Choroid plexus epithelial cell (primary cell): Measurements from ENCODE around the gene ZNF804B.
A peak's percentile ranks its signal among the peaks of the same experiment; 100 is the strongest.

ENCODE experiments used
- DNase-seq: peaks from one replicate; pipeline ENCODE4 v3.0.0-alpha.2; 2010; ENCODE audit warnings: low read depth
- H3K4me3 ChIP-seq: 2 replicates; pipeline ENCODE4 v1.5.1; 2011; ENCODE audit warnings: low read depth, mild to moderate bottlenecking, control low read depth, low read length, moderate library complexity
- TF ChIP-seq, protein P1 (sequence below): conservative IDR thresholded peaks from 2 replicates; pipeline ENCODE4 v1.5.1; 2011; ENCODE audit warnings: low read depth, mild to moderate bottlenecking, control low read depth, inconsistent platforms, low read length, moderate library complexity

ZNF804B gene

GRCh38 chr7:88818552-88818951 is 59.1 kb downstream of the ZNF804B start:
- TF ChIP-seq, protein P1, sequence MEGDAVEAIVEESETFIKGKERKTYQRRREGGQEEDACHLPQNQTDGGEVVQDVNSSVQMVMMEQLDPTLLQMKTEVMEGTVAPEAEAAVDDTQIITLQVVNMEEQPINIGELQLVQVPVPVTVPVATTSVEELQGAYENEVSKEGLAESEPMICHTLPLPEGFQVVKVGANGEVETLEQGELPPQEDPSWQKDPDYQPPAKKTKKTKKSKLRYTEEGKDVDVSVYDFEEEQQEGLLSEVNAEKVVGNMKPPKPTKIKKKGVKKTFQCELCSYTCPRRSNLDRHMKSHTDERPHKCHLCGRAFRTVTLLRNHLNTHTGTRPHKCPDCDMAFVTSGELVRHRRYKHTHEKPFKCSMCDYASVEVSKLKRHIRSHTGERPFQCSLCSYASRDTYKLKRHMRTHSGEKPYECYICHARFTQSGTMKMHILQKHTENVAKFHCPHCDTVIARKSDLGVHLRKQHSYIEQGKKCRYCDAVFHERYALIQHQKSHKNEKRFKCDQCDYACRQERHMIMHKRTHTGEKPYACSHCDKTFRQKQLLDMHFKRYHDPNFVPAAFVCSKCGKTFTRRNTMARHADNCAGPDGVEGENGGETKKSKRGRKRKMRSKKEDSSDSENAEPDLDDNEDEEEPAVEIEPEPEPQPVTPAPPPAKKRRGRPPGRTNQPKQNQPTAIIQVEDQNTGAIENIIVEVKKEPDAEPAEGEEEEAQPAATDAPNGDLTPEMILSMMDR = no peak
- no peak overlapping the region for H3K4me3 ChIP-seq
- DNase-seq = no peak

DNA sequence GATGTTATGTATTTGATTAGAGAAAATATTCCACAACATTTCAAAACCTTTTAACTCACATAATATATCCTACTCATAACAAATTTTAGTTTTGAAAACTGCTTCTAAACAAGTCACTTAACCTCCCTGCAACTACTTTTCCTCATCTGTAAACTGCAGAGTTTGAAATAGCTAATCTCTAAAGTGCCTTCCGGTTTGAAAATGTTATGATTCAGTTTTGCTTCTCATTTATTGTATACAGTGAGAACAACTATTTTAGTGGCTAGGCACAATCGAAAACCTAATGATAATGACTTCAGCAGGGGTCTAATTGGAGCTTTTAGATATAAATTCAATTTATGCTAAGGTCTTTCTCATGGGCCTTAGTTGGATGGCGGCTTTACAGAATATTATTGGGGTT is 66.7 kb downstream of the ZNF804B start:
- DNase-seq = no peak
- TF ChIP-seq, protein P1 = no peak
- H3K4me3 ChIP-seq = no peak overlapping the region

- no peak overlapping the region for H3K4me3 ChIP-seq
- peak; percentile 39 for DNase-seq
- TF ChIP-seq, protein P1 = peak; percentile 48
Observed at GRCh38 chr7:88835147-88835728, 75.7 kb downstream of the ZNF804B start.

- TF ChIP-seq, protein P1 = no peak
- no peak overlapping the region for H3K4me3 ChIP-seq
- DNase-seq = no peak
Observed at GRCh38 chr7:88842201-88842600, 82.7 kb downstream of the ZNF804B start.

- no peak overlapping the region for H3K4me3 ChIP-seq
- TF ChIP-seq, protein P1 = no peak
- DNase-seq = no peak
Observed at GRCh38 chr7:88845091-88845490, 85.6 kb downstream of the ZNF804B start.

DNA sequence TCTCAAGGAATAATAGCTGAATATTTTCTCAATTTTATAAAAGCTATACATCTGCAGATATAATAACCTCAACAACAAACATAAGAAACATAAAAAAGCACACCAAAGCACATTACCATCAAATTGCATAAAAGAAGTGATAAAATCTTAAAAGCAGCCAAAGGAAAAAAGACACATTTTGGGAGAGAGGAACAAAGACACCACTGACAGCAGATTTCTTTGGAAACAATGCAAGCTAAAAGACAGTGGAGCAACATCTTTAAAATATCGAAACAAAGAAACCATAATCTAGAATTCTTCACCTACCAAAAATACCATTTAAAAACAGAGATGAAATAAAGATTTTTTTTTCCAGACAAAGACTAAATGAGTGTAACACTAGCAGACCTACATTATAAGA is 91.7 kb downstream of the ZNF804B start:
- TF ChIP-seq, protein P1 = no peak
- no peak for DNase-seq
- no peak overlapping the region for H3K4me3 ChIP-seq

- no peak overlapping the region for H3K4me3 ChIP-seq
- DNase-seq = no peak
- TF ChIP-seq, protein P1 = no peak
Observed at GRCh38 chr7:88859288-88859687, 99.8 kb downstream of the ZNF804B start.
